Stimulated activated CD8-positive, alpha-beta memory T cell treated with anti-CD3 and anti-CD28 coated beads, Interleukin-15, amount 100 ng/mL, for 24 hours (primary cell): Measurements from ENCODE around the gene FAM168A.

Source experiments
- DNase-seq: peaks from one replicate; pipeline ENCODE4 v3.0.0-alpha.2; 2020; ENCODE audit warnings: low read depth

Gene FAM168A

DNA sequence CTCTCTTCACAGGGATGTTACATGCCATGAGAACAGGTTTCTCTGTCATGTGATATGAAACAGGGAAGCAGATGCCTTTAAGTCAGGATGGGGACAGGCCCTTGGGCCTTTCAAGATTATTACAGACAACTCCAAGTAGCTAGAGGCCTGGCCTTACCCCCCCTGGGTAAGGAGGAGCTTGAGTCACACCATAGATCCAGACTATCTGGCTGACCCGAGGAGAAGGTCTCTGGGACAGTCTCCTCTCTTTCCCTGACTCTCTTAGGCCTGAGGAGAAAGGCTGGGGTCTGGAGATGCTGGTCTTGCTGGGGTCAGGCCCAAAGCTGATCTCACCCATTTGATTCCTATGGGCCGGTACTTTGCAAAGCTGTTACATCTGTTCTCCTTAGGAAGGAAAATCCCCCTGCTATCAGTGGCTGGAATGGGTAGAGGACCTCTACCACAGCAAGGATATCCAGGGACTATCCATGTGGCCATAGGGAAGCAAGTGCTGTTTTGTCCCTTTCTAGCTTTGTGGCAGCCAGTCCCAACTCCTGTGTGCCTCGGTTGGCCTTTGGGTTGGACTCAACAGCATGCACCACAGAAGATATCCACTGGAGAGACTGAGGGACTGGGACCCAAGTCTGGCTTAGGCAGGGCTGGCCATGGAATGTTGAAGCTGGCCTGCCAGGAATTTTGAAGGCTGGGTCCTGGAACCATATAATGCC lies 196.5 kb downstream of the FAM168A start:
- no peak for DNase-seq

DNA sequence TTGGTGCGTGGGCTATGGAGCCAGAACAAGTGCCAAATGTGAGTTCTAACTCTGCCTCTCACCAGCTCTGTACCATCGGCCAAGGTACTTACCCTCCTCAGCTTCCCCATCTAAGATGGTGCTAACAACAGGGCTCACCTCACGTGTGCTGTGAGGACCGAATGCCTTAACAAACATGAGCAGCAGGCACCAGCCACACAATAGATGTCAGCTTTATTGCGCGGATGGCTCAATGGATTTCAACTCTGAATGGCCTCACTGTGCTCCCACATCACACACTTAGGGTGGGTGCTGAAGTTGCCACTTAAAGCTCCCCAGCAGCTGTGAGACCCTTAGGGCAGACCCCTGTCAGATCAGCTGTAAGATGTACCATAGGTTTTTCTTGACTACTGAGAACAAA lies 197.6 kb downstream of the FAM168A start:
- no peak for DNase-seq

DNA sequence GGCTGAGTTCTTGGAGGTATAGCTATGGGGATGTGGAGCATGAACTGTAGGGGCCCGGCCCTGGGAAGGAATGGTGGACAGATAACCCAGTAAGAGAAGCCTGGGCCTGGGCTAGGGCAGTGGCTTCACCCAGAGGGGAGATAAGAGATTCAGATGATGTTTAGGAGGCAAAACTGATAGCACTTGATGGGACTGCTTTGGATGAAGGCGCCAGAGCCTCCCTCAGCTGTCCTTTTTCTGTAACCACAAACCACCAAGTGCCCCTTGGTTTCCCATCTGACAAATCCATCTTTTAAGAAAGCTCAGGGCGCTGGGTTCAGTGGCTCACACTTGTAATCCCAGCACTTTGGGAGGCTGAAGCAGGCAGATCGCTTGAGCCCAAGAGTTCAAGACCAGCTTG lies 198.3 kb downstream of the FAM168A start:
- DNase-seq: no peak

DNA sequence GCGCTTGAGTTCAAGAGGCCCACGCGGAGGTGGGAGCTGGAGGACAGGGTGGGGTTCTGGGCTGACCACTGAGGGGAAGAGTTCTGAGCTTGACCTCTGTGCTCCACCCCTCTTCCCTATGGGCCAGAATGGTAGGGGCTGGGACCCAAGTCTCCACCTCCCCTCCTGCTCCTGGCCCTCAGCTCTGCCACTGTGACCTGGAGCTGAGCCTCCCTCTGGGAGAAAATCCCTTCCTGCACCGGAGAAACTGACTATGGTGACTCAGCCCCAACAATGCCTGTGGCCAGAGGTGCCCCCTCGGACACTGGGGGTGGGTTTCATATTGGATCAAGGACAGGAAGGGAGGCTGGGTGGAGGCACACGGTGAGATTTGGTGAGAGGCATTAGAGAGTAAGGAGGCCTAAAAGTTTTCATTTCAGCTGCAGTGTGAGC lies 198.7 kb downstream of the FAM168A start:
- no peak for DNase-seq

DNA sequence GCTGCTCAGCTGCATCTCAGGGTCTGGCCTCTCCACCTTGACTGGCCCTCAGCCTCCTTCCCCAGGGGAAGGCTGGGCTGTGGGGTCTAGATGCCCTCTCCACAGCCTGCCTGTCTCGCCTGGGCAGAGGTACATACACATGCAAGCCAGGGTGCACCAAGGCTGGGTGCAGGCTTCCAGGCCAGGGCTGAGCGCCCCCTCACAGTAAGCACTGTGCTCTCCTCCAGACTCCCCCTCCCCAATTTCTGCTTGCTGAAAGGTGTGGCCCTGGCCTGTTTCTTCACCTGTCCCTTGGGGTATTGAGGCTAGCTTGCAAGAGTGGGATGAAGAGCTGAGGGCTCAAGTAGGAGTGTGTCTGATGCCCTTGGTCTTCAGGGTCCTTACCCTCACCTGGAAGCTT lies 199.2 kb downstream of the FAM168A start:
- no peak for DNase-seq

DNA sequence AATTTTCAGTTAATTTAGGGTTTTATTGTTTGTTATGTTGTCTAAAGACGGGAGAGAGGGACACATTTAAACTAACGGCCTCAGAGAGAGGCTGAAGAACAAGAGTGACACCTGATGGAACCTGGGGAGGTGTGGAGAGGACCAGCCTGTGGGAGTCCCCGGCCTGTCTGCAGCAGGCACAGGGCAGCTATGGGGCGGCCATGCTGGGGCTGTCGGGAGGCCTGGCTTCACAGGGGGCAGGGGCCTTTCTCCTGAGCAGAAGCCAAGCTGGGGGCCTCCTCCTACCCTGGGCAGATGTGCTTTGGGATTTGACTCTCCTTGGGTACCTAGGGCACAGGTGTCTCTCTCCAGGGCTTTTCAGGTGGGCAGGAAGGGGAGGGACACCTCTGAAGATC lies 199.8 kb downstream of the FAM168A start:
- DNase-seq: no peak

DNA sequence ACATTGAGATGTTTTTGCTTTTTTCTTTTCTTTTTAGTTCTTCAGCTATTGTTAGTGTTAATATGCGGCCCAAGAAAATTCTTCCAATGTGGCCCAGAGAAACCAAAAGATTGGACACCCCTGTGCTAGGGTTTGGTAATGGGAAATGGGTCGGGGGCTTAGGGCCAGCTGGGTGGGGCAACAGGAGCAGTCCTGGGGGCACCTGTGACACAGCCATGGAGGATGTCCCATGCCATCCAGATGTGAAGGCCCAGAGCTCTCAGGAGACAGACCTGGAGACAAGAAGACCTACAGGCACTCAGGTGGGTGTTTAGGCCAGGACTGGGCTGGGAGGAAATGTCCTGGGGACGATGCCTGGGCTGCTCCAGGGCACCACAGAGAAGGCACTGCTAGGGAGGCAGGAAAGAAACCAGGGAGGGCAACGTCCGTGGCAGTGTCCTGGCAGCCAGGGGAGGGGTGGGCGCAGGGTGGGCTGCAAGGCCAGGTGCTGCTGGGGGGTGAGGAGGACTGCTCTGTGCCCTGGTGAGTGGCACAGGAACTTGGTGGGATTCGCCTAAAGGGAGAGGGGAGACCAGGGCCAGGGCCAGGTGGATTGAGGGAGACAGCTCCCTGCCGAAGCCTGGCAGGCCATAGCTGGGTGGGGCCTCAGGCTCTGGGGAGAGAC lies 200.3 kb downstream of the FAM168A start:
- no peak for DNase-seq

DNA sequence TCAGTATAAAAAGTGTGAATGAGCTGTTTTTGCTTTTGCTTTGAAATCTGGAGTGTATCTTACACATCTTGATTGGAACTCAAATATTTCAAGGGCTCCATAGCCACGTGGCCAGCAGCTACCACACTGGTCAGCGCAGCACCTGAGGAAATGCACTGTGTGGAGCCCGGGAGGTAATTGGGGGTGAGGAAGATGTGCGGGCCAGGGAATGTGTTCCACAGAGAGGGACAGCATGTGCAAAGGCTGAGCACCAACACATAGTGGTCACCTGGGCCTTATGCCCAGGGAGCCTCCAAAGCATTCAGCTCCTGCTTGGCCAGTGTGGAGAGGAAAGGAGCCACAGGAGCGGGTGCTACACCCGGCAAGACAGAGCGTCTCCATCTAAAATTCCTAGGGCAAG lies 200.9 kb downstream of the FAM168A start:
- no peak for DNase-seq

DNA sequence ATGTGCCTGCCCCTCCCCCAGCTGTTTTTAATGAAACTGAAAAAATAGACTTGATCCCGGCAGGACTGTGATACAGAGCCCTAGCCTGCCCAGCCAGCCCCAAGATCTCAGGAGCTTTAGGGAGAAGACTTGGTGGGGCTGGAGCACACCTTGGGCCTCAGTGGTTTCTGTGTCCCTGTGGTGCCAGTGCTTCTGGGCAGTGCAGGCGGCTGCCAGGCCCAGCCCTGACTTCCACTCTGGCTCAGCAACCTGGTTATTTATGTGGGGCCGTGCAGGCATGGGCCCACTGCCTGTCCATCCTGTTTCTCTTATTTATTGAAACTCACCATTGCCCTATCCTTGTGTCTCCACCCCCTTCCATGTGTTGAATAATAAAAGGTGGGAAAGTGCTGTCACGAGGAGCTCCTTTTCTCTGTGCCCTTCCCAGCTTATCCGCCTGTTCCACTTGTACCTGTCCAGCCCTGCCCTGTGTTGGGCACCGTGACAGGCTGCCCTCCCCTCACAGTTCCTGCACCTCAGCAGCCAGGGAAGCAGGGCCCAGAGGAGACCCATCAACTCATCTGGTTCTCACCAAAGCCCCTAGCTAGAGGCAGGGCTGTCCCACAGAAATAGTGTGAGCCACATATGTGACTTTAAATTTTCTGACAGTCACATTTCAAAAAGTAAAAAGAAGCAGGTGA lies 201.5 kb downstream of the FAM168A start:
- DNase-seq: no peak

DNA sequence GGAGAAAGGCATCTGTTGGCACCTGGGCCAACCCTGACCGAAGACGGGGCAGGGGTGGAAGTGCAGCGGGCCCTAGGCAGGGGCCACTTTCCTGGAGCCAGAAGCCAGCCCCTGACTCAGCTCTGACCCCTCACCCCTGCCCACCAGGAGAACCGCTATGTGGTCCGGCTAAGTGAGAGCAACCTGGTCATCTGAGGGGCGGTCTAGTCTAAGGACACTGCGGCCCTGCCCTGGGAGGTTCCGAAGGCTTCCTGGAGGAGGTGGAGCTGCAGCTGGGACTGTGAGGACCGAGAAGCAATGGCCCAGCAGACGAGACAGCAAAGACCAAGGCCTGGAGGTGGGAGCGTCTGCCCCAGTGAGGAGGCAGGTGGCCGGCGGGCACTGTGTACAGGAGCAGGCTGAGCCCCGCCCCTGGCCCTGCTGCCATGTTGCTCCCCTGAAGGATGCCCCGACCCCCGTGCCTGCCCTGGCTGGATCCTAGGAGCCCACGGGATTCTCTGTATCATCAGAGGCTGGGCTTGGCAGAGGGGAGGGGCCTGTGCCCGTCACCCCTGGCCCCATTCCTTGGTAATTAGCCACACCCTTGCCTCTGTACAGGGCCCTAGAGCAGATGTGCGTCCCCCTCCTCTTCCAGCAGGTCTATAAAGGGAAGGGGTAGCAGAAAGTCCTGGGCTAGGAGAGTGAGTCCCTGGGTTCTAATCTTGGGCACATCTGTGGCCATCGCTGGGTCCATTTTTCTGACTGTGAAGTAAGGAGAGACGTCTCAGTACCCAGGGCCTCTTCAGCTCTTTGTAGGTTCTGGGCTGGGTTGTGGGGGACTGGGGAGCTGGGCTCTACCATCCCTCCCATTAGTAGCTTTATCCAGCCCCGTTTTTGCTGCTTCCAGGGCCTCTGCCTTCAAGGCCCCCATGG lies 202.4 kb downstream of the FAM168A start:
- no peak for DNase-seq

DNA sequence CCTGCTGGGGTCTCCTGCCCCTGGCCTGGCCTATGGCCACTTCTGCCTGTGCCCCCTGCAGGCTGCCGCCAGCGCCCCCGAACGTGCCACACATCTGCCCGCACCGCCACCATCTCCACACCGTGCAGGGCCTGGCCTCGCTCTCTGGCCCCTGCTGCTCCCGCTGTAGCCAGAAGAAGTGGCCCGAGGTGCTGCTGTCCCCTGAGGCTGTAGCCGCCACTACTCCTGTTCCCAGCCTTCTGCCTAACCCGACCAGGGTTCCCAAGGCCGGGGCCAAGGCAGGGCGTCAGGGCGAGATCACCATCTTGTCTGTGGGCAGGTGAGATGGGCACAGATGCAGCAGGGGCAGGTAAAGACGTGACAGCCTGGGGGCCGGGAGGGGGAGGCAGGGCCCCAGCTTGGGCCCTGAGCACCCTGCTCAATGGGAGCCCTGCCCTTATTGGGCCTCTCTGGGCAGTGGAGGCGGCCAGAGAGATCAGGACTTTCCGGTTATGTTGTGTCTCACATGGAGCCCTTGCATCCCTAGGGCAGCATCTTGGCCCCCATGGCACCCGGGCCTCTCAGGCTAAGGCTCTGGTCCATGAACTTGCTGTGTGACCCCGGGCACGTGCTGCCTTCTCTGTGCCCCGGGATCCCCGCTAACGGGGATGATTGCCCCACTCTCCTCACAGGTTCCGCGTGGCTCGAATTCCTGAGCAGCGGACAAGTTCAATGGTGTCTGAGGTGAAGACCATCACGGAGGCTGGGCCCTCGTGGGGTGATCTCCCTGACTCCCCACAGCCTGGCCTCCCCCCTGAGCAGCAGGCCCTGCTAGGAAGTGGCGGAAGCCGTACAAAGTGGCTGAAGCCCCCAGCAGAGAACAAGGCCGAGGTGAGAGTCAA lies 203.3 kb downstream of the FAM168A start:
- no peak for DNase-seq

DNA sequence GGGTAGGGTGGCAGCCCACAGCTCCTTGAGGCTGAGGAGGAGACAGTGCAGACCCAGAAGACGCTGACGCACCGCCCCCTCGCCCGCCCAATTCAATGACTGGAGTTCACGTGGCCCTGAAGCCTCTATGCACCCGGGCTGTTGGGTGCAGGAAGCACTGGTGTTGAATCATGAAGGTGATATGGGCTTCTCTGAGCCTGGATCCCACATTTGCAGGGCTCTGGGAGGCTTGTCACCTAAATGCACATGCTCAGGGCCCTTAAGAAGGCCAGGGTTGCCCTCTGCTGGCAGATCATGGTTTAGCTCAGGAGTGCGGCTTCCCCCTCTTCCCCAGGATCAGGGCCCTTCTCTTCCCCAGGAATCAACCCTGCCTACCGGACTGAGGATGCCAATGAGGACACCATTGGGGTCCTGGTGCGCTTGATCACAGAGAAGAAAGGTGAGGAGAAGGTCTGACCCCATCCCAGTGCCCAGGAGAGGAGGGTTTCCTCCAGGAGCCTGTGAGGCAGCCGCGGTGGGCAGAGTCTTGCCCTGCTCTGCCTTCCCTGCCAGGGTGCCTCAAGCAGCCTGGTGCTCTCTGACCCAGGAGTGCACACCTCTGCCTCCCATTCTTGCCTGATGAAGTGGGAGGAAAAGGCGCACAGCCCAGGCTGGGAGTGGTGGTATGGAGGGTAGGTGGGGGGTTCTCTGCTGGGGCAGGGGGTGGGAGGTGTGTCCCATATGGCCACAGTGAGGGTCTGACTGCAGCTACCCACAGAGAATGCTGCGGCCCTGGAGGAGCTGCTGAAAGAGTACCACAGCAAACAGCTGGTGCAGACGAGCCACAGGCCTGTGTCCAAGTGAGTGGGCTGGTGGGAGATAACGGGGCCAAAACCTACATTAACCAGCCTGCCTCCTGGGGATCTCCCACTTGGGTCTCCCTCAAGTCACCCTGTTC lies 204.2 kb downstream of the FAM168A start:
- DNase-seq: no peak

DNA sequence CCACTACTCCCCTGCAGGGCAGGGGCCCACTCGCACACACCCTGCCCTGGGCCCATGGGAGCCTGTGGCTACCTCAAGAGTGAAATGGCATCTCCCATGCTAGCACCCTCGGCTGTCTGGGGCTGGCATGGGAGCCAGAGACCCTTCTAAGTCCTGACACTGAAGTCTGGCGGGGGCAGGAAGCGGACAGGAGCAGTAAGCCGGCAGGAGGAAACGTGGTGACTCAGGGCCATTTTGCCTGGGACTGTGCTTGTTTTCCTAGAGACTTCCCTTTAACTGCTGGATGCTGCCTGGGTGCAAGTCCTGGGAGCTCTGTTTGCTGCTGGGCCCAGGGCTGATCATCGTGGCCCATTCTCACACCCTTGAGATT lies 204.9 kb downstream of the FAM168A start:
- DNase-seq: no peak

DNA sequence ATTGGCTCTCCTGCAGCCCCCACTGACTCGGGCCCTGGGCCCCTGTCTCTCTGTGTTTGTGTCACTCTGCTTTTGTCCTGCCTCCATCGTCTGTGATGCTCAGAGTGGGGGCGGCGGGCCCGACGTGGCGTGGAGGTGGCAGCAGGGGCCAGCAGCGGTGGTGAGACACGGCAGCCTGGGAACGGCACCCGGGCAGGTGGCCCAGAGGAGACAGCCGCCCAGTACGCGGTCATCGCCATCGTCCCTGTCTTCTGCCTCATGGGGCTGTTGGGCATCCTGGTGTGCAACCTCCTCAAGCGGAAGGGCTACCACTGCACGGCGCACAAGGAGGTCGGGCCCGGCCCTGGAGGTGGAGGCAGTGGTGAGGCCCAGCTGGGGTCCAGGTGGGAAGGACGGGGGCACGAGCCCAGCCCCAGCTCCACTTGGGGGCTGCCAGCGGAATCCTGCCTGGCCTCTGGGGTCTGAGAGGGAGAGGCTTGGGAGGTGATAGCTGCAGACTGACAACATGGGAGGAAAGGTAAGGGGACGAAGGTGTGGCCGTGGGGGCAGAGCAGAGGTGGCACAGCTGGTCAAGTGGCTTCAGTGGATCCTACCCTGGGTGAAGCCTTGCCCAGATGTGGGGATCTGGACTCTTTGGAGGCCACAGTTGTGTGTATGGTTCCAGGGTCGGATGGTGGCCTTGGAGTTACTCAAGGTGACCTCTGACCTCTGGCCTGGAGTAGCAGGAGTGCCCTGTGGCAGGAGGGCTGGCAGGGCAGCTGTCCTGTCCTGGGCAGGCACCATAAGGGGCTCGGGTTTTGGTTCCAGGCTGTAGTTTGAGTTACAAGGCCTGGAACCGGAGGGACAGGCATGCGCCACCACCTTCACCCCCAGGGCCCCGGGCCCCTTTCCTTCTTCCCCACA lies 205.6 kb downstream of the FAM168A start:
- no peak for DNase-seq

DNA sequence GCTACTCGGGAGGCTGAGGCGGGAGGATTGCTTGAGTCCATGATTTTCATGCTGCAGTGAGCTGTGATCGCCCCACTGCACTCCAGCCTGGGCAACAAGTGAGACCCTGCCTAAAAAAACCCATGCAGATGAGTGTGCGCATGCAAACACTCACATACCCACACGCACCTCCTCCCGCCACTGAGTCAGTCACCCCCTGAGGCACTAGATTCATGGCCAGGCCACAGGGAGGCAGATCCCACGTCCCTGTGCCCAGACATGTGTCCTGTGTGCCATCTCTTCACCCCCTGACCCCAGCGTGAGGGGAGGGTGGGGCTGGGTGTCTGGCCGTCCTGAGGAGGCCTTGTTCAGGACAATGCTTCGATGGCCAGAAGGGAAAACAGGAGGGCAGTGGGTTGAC lies 206.2 kb downstream of the FAM168A start:
- DNase-seq: no peak

DNA sequence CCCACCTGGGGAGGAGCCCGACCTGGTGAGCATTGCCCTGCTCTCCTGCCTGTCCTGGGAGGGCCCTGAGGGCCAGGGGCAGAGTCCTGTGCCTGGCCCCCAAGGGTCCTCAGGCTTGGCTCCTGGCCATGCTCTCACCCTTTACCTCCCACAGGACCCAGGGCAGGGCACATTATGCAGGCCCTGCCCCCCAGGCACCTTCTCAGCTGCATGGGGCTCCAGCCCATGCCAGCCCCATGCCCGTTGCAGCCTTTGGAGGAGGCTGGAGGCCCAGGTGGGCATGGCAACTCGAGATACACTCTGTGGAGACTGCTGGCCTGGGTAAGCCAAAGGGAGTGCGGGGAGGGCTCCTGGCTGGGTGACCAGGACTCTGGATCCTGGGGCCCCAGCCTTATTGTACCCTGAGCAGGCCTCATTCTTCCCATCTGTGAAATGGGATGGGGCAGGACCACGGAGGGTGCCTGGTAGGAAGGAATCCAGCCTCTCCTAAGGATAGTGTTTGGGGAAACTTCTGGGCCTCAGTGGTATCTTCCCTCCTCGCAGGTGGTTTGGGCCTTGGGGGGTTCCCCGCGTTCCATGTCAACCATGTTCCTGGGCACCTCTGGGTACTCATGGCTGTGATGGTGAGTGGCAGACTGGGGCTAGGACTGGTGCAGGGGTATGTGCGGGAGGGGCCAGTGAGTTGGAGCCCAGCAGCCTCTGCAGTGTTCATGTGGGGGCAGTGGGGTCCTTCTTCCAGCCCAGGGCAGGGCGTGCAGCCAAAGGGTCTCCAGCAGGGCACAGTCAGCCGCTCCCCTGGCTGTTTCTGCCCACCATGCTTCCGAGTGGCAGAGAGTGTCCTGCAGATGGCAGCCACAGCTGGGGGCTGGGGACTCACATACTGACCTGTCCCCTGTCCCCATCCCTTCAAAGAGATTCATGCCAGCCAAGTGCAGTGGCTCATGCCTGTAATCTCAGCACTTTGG lies 207.0 kb downstream of the FAM168A start:
- DNase-seq: no peak

DNA sequence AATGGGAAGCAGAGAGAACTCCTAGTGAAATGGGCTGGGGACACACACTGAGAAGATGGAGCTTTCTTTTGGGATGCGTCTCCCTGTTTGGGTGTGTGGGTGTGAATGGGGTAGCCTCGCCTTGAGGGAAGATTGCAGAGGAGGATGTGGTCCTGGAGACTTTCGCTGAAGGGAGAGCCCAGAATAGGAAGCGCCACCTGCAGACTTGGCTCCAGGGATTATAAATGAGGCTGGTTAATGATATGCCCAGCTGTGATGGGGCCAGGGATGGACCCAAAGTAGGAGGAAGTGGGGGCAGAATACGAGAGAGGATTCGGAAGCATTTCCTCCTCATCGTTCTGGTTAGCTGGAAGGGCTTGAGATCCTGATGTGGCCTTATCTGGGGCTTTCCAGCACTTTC lies 208.0 kb downstream of the FAM168A start:
- DNase-seq: no peak

DNA sequence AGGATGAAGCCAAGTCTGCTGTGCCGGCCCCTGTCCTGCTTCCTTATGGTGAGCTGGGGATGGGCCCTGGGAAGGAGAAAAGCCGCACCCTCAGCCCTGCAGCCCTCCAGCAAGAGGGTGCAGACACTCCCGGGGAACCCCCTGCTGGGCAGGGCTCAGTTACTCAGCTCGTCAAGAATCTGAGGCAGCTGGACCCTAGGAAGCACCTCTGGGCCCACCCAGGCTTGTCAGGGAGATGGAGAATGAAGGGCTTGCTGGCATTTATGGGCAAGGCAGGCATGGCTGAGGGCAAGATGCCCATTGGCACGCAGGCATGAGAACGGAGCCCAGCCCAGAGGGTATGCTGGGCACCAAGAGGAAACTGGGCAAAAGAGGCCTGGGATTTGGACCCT lies 208.8 kb downstream of the FAM168A start:
- no peak for DNase-seq
